DOHH2 (cell line): ENCODE data around the gene TEX35.

Experiments used
- EZH2phosphoT487 ChIP-seq: fragments of 200-600 bp; sonication (generic); IDR thresholded peaks from 2 replicates; pipeline ENCODE4 v1.6.1; 2017; ENCODE audit warnings: borderline replicate concordance, mild to moderate bottlenecking, antibody characterized with exemption, low read length, moderate library complexity, mixed read lengths
- TF ChIP-seq, protein P1 (sequence below): fragments of 200-600 bp; sonication (generic); IDR thresholded peaks from one replicate; pipeline ENCODE4 v1.5.1; 2014; ENCODE audit warnings: antibody characterized with exemption, mild to moderate bottlenecking, low read depth, low read length; ENCODE audit not compliant: poor library complexity, severe bottlenecking

DNA sequence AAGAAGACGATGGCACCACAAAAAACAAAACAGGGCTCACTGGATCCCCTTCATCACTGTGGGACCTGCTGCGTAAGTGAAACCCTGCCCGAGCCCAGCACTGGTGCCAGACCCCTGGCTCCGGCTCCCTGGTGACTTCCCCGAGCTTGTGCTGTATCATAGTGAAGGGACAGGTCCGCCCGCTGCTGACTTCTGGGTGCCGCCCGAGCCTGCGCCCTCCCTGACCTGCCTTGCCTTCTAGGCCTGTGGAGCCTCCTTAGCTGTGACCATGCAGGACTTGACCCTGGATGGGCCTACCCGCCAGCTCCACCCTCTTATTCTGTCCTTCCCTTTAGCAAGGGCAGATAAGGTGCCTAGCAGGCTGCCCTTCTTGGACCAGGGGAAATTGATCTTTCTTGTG is 7.9 kb downstream of the TEX35 start:
- TF ChIP-seq, protein P1, sequence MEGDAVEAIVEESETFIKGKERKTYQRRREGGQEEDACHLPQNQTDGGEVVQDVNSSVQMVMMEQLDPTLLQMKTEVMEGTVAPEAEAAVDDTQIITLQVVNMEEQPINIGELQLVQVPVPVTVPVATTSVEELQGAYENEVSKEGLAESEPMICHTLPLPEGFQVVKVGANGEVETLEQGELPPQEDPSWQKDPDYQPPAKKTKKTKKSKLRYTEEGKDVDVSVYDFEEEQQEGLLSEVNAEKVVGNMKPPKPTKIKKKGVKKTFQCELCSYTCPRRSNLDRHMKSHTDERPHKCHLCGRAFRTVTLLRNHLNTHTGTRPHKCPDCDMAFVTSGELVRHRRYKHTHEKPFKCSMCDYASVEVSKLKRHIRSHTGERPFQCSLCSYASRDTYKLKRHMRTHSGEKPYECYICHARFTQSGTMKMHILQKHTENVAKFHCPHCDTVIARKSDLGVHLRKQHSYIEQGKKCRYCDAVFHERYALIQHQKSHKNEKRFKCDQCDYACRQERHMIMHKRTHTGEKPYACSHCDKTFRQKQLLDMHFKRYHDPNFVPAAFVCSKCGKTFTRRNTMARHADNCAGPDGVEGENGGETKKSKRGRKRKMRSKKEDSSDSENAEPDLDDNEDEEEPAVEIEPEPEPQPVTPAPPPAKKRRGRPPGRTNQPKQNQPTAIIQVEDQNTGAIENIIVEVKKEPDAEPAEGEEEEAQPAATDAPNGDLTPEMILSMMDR: no peak
- TF ChIP-seq EZH2phosphoT487: no peak
